ENCODE data around the gene SLC39A11. TPM values are rescaled to one million over a fixed set of nuclear protein-coding genes. Genes with fewer than 3 reads are reported as not detected.

The SLC39A11 gene
- polyA plus RNA-seq, 1 donor from 2014 or later = 8.0 TPM

GRCh38 chr17:72696156-72696555, 396.3 kb downstream of the SLC39A11 start:
- no peaks in the 10 kb centered on the region for H3F3A ChIP-seq (ENCODE audit: insufficient read depth, low read length, poor library complexity, severe bottlenecking)
- no peaks in the 10 kb centered on the region for H3K79me2 ChIP-seq (replicated peaks; ENCODE audit: insufficient read depth, low read length)
- H3K9ac ChIP-seq (ENCODE audit: low read length) = no peak overlapping the region
- H3K4me2 ChIP-seq (ENCODE audit: low read length) = no peak overlapping the region
- no peak overlapping the region for H3K4me3 ChIP-seq (ENCODE audit: low read length)
- no peak overlapping the region for H2AFZ ChIP-seq (ENCODE audit: low read depth, low read length)
- H3K27me3 ChIP-seq (ENCODE audit: insufficient read depth, low read depth, low read length) = no peaks in the 10 kb centered on the region
- no peak overlapping the region for H3K27ac ChIP-seq (ENCODE audit: low read length)
- H3K36me3 ChIP-seq (ENCODE audit: insufficient read depth, low read length) = no peaks in the 10 kb centered on the region
- no peaks in the 10 kb centered on the region for H3K9me3 ChIP-seq (ENCODE audit: low read length)
- no peaks in the 10 kb centered on the region for H3K9me2 ChIP-seq (ENCODE audit: insufficient read depth, low read length)
- no peaks in the 10 kb centered on the region for H4K20me1 ChIP-seq (ENCODE audit: insufficient read depth)
- TF ChIP-seq, protein P1, sequence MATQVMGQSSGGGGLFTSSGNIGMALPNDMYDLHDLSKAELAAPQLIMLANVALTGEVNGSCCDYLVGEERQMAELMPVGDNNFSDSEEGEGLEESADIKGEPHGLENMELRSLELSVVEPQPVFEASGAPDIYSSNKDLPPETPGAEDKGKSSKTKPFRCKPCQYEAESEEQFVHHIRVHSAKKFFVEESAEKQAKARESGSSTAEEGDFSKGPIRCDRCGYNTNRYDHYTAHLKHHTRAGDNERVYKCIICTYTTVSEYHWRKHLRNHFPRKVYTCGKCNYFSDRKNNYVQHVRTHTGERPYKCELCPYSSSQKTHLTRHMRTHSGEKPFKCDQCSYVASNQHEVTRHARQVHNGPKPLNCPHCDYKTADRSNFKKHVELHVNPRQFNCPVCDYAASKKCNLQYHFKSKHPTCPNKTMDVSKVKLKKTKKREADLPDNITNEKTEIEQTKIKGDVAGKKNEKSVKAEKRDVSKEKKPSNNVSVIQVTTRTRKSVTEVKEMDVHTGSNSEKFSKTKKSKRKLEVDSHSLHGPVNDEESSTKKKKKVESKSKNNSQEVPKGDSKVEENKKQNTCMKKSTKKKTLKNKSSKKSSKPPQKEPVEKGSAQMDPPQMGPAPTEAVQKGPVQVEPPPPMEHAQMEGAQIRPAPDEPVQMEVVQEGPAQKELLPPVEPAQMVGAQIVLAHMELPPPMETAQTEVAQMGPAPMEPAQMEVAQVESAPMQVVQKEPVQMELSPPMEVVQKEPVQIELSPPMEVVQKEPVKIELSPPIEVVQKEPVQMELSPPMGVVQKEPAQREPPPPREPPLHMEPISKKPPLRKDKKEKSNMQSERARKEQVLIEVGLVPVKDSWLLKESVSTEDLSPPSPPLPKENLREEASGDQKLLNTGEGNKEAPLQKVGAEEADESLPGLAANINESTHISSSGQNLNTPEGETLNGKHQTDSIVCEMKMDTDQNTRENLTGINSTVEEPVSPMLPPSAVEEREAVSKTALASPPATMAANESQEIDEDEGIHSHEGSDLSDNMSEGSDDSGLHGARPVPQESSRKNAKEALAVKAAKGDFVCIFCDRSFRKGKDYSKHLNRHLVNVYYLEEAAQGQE (IDR thresholded peaks at IDR 0.05; ENCODE audit: borderline replicate concordance) = no peak
- TF ChIP-seq EP300 (conservative IDR thresholded peaks at IDR 0.05; ENCODE audit: poor library complexity, severe bottlenecking) = no peak
- TF ChIP-seq RAD21 (conservative IDR thresholded peaks at IDR 0.05) = no peak
- TF ChIP-seq SMC3 (conservative IDR thresholded peaks at IDR 0.05; ENCODE audit: poor library complexity) = no peak

DNA sequence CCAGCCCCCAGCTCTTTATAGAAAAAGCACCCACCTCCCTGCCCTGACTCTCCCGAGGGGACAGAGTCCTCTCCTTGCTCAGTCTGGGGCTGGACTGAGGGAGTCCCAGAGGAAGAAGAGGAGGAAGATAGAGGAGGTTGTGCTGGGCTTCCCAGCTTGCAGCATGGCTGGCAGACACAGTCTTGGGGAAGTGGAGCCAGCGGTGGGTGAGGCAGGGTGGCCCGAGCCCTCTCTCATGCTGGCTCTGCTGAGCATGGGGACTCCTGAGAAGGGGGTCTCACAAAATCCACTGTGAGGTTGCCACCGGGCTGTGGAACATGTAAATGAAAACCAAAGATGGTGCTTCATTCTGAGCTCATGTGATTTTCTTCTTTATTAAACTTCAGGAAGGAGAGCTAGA, 398.5 kb downstream of the SLC39A11 start:
- Histone ChIP-seq H3K9me2 (ENCODE audit: insufficient read depth, low read length) (no peaks in the 10 kb centered on the region), H3K36me3 (ENCODE audit: insufficient read depth, low read length) (no peaks in the 10 kb centered on the region), H4K20me1 (ENCODE audit: insufficient read depth) (no peaks in the 10 kb centered on the region), H3K79me2 (replicated peaks; ENCODE audit: insufficient read depth, low read length) (no peaks in the 10 kb centered on the region), H3F3A (ENCODE audit: insufficient read depth, low read length, poor library complexity, severe bottlenecking) (no peaks in the 10 kb centered on the region), H3K27me3 (ENCODE audit: insufficient read depth, low read depth, low read length) (no peaks in the 10 kb centered on the region), H3K4me3 (ENCODE audit: low read length) (no peak overlapping the region), H2AFZ (ENCODE audit: low read depth, low read length) (no peak overlapping the region), H3K9ac (ENCODE audit: low read length) (no peak overlapping the region), H3K4me2 (ENCODE audit: low read length) (no peak overlapping the region), H3K9me3 (ENCODE audit: low read length) (no peaks in the 10 kb centered on the region), H3K27ac (ENCODE audit: low read length) (no peak overlapping the region)
- no peak for TF ChIP-seq POLR2AphosphoS5 (IDR thresholded peaks at IDR 0.05)
- no peak for TF ChIP-seq RAD21 (conservative IDR thresholded peaks at IDR 0.05)
- TF ChIP-seq TAF1 (IDR thresholded peaks at IDR 0.05; ENCODE audit: low read depth) = no peak
- TF ChIP-seq, protein P1 (IDR thresholded peaks at IDR 0.05; ENCODE audit: borderline replicate concordance) = no peak
- TF ChIP-seq MXI1 (conservative IDR thresholded peaks at IDR 0.05; ENCODE audit: poor library complexity, severe bottlenecking) = no peak
- TF ChIP-seq CTCF (IDR thresholded peaks at IDR 0.05; ENCODE audit: poor library complexity, severe bottlenecking) = no peak
- TF ChIP-seq SMC3 (conservative IDR thresholded peaks at IDR 0.05; ENCODE audit: poor library complexity) = no peak
- TF ChIP-seq EZH2 (IDR thresholded peaks at IDR 0.05; ENCODE audit: borderline replicate concordance, insufficient read depth, low read length, poor library complexity, severe bottlenecking) = no peak
- no peak for TF ChIP-seq EP300 (conservative IDR thresholded peaks at IDR 0.05; ENCODE audit: poor library complexity, severe bottlenecking)
